ENCODE measurements around the gene ZNF431.

- TF ChIP-seq CTCF (IDR thresholded peaks at IDR 0.05) = no peak
- TF ChIP-seq EZH2 (IDR thresholded peaks at IDR 0.05; ENCODE audit: borderline replicate concordance, insufficient read depth, low read depth, low read length, poor library complexity, severe bottlenecking) = no peak
Measured at GRCh38 chr19:21128901-21129698, 12.7 kb upstream of the ZNF431 start.
